GM21447 (cell line): Measurements from ENCODE around the gene ECEL1.

Source experiments
- ATAC-seq: cut with Tn5 transposase; IDR thresholded peaks from one replicate; pipeline ENCODE4 v1.9.1; 2021; ENCODE audit not compliant: unreplicated experiment

Gene ECEL1

GRCh38 chr2:232502511-232502910 is 14.9 kb upstream of the ECEL1 start:
- no peak for ATAC-seq

- no peak for ATAC-seq
Observed at GRCh38 chr2:232501794-232502390, 14.3 kb upstream of the ECEL1 start.

GRCh38 chr2:232501331-232501771 is 13.7 kb upstream of the ECEL1 start:
- no peak for ATAC-seq

GRCh38 chr2:232498452-232498851 is 10.8 kb upstream of the ECEL1 start:
- no peak for ATAC-seq

GRCh38 chr2:232497348-232497747 is 9.7 kb upstream of the ECEL1 start:
- ATAC-seq: no peak

- ATAC-seq: no peak
Observed at GRCh38 chr2:232496501-232497270, 9.1 kb upstream of the ECEL1 start.

- no peak for ATAC-seq
Observed at GRCh38 chr2:232495292-232495691, 7.7 kb upstream of the ECEL1 start.

GRCh38 chr2:232494542-232494941 is 6.9 kb upstream of the ECEL1 start:
- ATAC-seq: no peak

GRCh38 chr2:232493701-232494474 is 6.3 kb upstream of the ECEL1 start:
- ATAC-seq: no peak

GRCh38 chr2:232492963-232493700 is 5.5 kb upstream of the ECEL1 start:
- no peak for ATAC-seq

GRCh38 chr2:232492236-232492848 is 4.7 kb upstream of the ECEL1 start:
- no peak for ATAC-seq

GRCh38 chr2:232491139-232491780 is 3.6 kb upstream of the ECEL1 start:
- ATAC-seq: no peak

- ATAC-seq: no peak
Observed at GRCh38 chr2:232490221-232491138, 2.8 kb upstream of the ECEL1 start.

- no peak for ATAC-seq
Observed at GRCh38 chr2:232489516-232490220, 2.0 kb upstream of the ECEL1 start.

- ATAC-seq: no peak
Observed at GRCh38 chr2:232488721-232489300, 1.2 kb upstream of the ECEL1 start.

GRCh38 chr2:232488097-232488711 is 570 bp upstream of the ECEL1 start:
- ATAC-seq: no peak

GRCh38 chr2:232486558-232487384 is 863 bp downstream of the ECEL1 start:
- ATAC-seq: no peak
